AG08395 (cell line): ENCODE results near the gene MACROD2.

Source experiments
- DNase-seq: peaks from one replicate; pipeline ENCODE4 v3.0.0; 2012; ENCODE audit warnings: mixed read lengths, low spot score

The MACROD2 gene

DNA sequence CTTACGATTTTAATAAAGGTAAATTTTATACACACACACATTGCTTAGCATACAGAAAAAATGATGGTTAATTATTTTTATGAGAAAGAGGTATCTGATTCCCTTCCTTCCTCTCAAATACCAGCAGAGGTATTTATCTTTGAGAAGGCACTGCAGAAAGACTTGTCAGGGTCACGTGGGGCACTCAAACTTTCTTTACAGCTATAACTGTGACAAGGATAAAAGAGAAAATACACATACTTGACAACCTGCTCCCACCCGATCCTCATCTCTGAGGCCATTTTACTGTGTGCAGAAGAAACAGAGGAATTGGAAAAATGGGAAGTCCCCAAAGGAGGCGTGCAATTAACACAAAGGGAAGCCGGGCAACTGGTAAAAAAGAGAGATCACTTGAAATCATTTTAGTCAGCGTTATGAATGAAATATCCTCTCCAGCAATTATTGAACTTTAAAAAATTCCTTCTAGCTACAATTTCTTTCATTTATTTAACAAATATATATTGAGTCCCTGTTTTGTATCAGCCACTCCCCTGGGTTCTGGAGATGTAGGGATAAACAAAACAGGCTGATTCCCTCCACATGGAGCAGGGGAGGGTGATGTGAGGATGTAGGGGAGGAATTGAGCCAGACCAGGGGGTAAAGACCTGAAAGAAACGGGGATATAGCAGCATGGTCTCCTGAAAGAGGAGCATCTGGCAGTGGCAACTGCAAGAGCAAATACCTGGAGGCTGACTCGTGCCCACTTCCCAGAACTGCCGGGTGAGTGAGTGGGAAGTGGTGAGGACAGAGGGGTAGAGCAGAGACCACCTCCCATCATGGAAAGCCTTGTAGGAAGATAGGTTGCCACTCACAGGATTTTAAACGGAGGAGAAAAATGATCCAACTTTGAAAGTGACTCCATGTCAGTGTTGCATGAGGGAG lies 2067.6 kb downstream of the MACROD2 start:
- no peak for DNase-seq

- peak; percentile 3 for DNase-seq
Observed at GRCh38 chr20:16063881-16064280, 2068.6 kb downstream of the MACROD2 start.

DNA sequence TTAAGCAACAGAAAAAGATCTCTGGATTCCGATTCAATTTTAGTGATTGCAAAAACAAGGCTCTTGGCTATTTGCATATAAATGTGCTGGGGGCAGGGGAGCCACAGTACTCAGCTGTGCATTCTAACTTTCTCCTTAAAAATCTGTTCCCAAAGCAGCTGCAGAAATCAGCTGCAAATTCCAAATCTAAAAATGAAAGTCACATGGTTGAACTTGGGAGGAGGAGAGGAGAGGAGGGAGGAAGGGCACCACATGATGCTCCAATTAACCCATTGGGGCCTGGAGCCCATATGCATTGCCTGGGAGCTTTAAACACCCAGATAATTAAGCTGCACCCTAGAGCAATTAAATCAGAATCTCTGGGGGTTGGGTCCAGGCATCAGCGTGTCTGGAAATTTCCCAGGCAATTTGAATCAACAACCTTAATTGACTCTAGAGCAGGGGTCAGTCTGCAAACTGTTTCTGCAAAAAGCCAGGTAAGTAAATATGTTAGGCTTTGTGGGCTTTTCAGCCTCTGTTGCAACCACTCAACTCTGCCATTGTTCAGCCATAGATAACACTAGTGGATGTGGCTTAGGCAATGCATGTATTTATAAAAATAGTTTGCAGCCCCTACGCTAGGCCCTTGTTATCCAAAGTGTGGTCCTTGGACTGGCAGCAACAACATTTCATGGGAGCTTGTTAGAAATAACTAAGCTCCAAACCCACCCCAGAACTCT lies 2069.8 kb downstream of the MACROD2 start:
- no peak for DNase-seq

- no peak for DNase-seq
Observed at GRCh38 chr20:16066571-16066970, 2071.3 kb downstream of the MACROD2 start.

DNA sequence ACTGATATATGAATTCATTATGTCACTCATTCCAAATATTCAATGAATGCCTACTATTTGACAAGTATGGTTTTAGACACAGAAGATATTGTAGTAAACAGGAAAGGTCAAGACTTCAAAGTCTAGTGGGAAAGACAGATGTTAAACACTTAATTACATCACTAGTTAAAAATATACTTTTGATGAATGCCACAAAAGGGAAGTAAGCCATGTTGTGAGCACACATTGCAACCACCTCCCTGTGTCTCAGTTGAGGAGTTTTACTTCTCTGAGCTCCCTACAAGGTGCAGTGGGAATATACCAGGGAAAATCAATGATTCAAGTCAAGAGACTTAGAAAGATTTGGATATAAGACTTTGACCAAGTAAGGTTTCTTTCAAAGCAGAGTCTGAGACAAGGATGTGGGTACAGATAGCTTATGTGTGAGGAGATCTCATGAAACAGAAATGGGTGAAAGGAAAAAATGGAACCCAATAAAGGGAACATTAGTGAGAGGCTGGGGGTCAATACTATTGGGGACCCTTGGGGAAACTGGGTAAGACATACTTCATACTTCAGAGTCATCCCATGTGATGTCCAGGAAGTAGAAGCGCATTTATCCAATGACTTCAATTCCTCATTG lies 2074.2 kb downstream of the MACROD2 start:
- DNase-seq: no peak

GRCh38 chr20:16072220-16072619 lies 2076.9 kb downstream of the MACROD2 start:
- no peak for DNase-seq

- no peak for DNase-seq
Observed at GRCh38 chr20:16078172-16078898, 2083.0 kb downstream of the MACROD2 start.

GRCh38 chr20:16081421-16081820 lies 2086.1 kb downstream of the MACROD2 start:
- DNase-seq: no peak

DNA sequence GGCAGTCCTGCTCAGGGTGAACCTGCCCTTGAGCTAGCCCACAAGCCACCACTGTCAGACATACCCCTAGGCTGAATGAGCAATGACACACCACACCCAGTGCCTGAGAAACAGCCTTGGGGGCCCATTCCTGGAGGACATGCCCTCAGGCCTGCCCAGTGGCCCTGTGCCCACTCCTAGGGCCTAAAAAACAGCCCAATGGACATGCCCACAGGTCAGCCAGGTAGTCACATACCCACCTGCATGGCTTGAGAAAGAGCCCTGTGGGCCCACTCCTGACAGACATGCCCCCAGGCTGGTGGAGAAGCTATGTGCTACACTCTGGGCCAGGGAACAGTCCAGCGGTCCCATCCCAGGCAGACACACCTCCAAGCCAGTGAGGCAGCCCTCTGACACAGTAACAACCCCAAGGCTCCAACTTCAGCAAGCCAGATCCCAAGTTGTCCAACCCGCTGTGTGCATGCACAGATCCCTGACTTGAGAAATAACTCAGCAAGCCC lies 2086.8 kb downstream of the MACROD2 start:
- no peak for DNase-seq

DNA sequence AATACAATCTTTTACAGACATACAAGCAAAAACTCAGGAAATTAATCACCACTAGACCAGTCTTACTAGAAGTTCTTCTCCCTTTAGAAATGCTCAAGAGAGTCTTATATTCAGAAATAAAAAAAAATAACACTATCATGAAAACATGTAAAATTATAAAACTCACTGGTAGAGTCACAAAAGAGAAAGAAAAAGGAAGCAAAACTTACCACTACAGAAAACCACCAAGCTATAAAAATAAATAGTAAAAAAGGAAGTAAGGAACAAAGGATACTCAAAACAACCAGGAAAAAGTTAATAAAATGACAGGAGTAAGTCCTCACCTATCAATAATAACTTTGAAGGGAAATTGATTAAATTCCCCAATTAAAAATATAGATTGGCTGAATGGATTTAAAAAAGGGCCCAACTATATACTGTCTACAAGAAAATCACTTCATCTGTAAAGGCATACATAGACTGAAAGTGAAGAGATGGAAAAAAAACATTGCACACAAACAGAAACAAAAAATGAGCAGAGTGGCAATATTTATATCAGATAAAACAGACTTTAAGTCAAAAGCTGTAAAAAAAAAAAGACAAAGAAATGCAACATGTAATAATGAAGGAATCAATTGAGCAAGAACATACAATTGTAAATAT lies 2088.4 kb downstream of the MACROD2 start:
- no peak for DNase-seq

GRCh38 chr20:16095226-16095625 lies 2099.9 kb downstream of the MACROD2 start:
- no peak for DNase-seq

DNA sequence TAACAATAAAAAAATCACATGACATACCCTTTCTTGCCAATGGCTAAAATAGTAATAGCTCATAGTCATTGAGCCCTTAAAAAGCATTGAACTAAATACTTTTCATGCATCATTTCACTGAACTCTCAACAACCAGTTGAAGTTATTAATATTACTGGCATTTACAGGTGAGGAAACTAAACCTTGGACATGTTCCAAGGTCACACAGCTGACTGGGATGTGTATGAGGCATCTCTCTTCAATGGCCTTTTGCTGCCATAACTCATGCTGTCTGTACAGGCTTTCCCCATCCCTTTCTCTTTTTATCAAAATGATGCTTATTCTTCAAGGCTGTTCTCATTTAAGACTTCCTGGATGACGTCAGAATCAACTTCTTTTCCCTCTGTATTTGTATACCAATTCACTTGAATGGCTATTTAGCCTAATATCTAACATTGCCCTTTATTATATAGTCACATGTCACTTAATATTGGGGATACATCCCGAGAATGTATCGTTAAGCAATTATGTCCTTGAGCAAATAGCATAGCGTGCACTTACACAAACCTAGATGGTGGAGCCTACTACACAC lies 2101.5 kb downstream of the MACROD2 start:
- DNase-seq: no peak

- no peak for DNase-seq
Observed at GRCh38 chr20:16097788-16098187, 2102.5 kb downstream of the MACROD2 start.

GRCh38 chr20:16098890-16099639 lies 2103.7 kb downstream of the MACROD2 start:
- DNase-seq: no peak

- no peak for DNase-seq
Observed at GRCh38 chr20:16100111-16100510, 2104.8 kb downstream of the MACROD2 start.

- no peak for DNase-seq
Observed at GRCh38 chr20:16100767-16101166, 2105.5 kb downstream of the MACROD2 start.
